Endothelial cell of umbilical vein (primary cell): ENCODE data around the gene TMEM51. TPM values are rescaled to one million over a fixed set of nuclear protein-coding genes. Genes with fewer than 3 reads are reported as not detected.

ENCODE experiments used
- BruUV-seq: library from RNA; stranded (reverse); fragments of 400-500 nt; replicated peaks from 2 replicates; lab custom pipeline; 2021; lab: Mats Ljungman, UMichigan
- CTCF ChIA-PET: fragments of 300-600, 350-600 bp; sonication (Branson Sonifier 250); formaldehyde crosslinking; loops from one replicate; lab custom pipeline; 2021; ENCODE audit warnings: antibody characterized with exemption, inconsistent platforms; lab: Charles Lee
- POLR2A ChIA-PET: fragments of 300-600, 350-600 bp; sonication (Branson Sonifier 250); formaldehyde crosslinking; loops from one replicate; lab custom pipeline; 2021; ENCODE audit warnings: antibody characterized with exemption, inconsistent platforms; lab: Charles Lee
- DNase-seq: peaks from one replicate; pipeline ENCODE4 v3.0.0-alpha.2; 2011; ENCODE audit warnings: low read depth, low spot score
- FAIRE-seq: peaks from 2 replicates; lab custom pipeline; 2011; peaks lifted over from hg19 to GRCh38; lab: Jason Lieb, UNC
- H2AFZ ChIP-seq: 2 replicates; pipeline ENCODE4 v1.6.0; 2012; ENCODE audit warnings: low read depth, low read length, control low read depth, inconsistent platforms
- H3K27ac ChIP-seq: 2 replicates; pipeline ENCODE4 v1.5.1; 2011; ENCODE audit warnings: low read depth, mild to moderate bottlenecking, control low read depth, low read length, moderate library complexity; ENCODE audit not compliant: insufficient read depth
- H3K27me3 ChIP-seq, 2 experiments: 2 replicates each; pipeline versions ENCODE4 v1.6.0 to v1.6.1; 2011; ENCODE audit warnings: low read length in 2 of 2, mixed read lengths in 1 of 2; ENCODE audit not compliant: control insufficient read depth in 2 of 2, insufficient read depth in 2 of 2
- H3K36me3 ChIP-seq, 2 experiments: 2 replicates in 1 of 2; 3 replicates in 1 of 2; pipeline ENCODE4 v1.5.1; 2011; ENCODE audit warnings: low read length in 2 of 2, mild to moderate bottlenecking in 1 of 2, moderate library complexity in 1 of 2; ENCODE audit not compliant: control insufficient read depth in 2 of 2, insufficient read depth in 2 of 2; ENCODE audit errors: extremely low read depth in 1 of 2
- H3K4me1 ChIP-seq: 3 replicates; pipeline ENCODE4 v1.5.1; 2011; ENCODE audit warnings: mild to moderate bottlenecking, low read length; ENCODE audit not compliant: control insufficient read depth, insufficient read depth; ENCODE audit errors: extremely low read depth
- H3K4me2 ChIP-seq: 2 replicates; pipeline ENCODE4 v1.6.1; 2011; ENCODE audit warnings: low read length, control low read depth, mixed read lengths; ENCODE audit not compliant: insufficient read depth
- H3K4me3 ChIP-seq, 3 experiments: fragments of 200-600 bp in 1 of 3; sonication (generic), shearing (Covaris generic) in 1 of 3; replicated peaks in 1 of 3; 2 replicates each; pipeline ENCODE4 v1.5.1; 2011 to 2016; ENCODE audit warnings: control low read depth in 3 of 3, low read length in 3 of 3, mild to moderate bottlenecking in 2 of 3, inconsistent platforms in 1 of 3, low read depth in 1 of 3, moderate library complexity in 1 of 3; ENCODE audit not compliant: insufficient read depth in 1 of 3
- H3K79me2 ChIP-seq: 2 replicates; pipeline ENCODE4 v1.6.0; 2012; ENCODE audit warnings: low read length, inconsistent platforms; ENCODE audit not compliant: control insufficient read depth, insufficient read depth
- H3K9ac ChIP-seq: replicated peaks from 2 replicates; pipeline ENCODE3; 2011; ENCODE audit warnings: low read length, control low read depth; ENCODE audit not compliant: insufficient read depth; ENCODE audit errors: extremely low read depth
- H3K9me1 ChIP-seq: replicated peaks from 3 replicates; pipeline ENCODE4 v1.6.0; 2011; ENCODE audit warnings: mild to moderate bottlenecking, low read length; ENCODE audit not compliant: control insufficient read depth, insufficient read depth; ENCODE audit errors: extremely low read depth
- H3K9me3 ChIP-seq: replicated peaks from 2 replicates; pipeline ENCODE4 v1.5.1; 2012; ENCODE audit warnings: low read length, inconsistent platforms; ENCODE audit not compliant: control insufficient read depth, insufficient read depth
- H4K20me1 ChIP-seq: replicated peaks from 2 replicates; pipeline ENCODE3; 2011; ENCODE audit warnings: mild to moderate bottlenecking, low read length; ENCODE audit not compliant: control insufficient read depth, insufficient read depth; ENCODE audit errors: extremely low read depth
- EZH2 ChIP-seq: IDR thresholded peaks from 2 replicates; pipeline ENCODE4 v1.6.1; 2012; ENCODE audit warnings: borderline replicate concordance, low read depth, mild to moderate bottlenecking, moderate library complexity, low read length, inconsistent platforms; ENCODE audit not compliant: severe bottlenecking
- FOS ChIP-seq: IDR thresholded peaks from 2 replicates; pipeline ENCODE4 v1.6.1; 2011; ENCODE audit warnings: mild to moderate bottlenecking, low read length, moderate library complexity, borderline replicate concordance; ENCODE audit not compliant: insufficient read depth
- GATA2 ChIP-seq: IDR thresholded peaks from 2 replicates; pipeline ENCODE4 v1.7.0; 2011; ENCODE audit warnings: low read depth, mild to moderate bottlenecking, moderate library complexity, mixed read lengths, low read length; ENCODE audit not compliant: insufficient read length, insufficient read depth
- JUN ChIP-seq: IDR thresholded peaks from 2 replicates; pipeline ENCODE4 v1.6.1; 2011; ENCODE audit warnings: borderline replicate concordance, low read depth; ENCODE audit not compliant: insufficient read length, insufficient read depth
- MAX ChIP-seq: IDR thresholded peaks from 2 replicates; pipeline ENCODE4 v1.6.1; 2011; ENCODE audit not compliant: insufficient read depth, insufficient read length
- MYC ChIP-seq: IDR thresholded peaks from one replicate; pipeline ENCODE4 v1.6.1; 2011; ENCODE audit warnings: mild to moderate bottlenecking, low read depth, low read length
- POLR2A ChIP-seq: IDR thresholded peaks from 2 replicates; pipeline ENCODE4 v1.6.1; 2012; ENCODE audit warnings: low read depth, mild to moderate bottlenecking, control low read depth, low read length
- POLR2AphosphoS5 ChIP-seq: IDR thresholded peaks from 2 replicates; pipeline ENCODE4 v1.6.1; 2012; ENCODE audit warnings: low read depth, mild to moderate bottlenecking, control low read depth, low read length, moderate library complexity; ENCODE audit not compliant: insufficient read depth
- dilution Hi-C: fragments of 300-500 bp; cut with MboI; formaldehyde crosslinking; loops from one replicate; pipeline ENCODE4 v1.15.0; 2019; ENCODE audit warnings: low sequenced_read_pairs; ENCODE audit not compliant: extremely low pct_ligation_motif_present
- intact Hi-C: fragments of 100-400 bp; cut with micrococcal nuclease; formaldehyde crosslinking; loops from one replicate; pipeline ENCODE4 v1.10.0; 2022
- polyA plus RNA-seq, 4 experiments: library from polyadenylated mRNA; depleted of rRNA in 3 of 4; stranded (reverse) in 3 of 4; unstranded in 1 of 4; fragments of >200 nt; gene quantifications; 2 replicates each; pipeline versions ENCODE4 v1.2.1 to v1.2.3, GENCODE V29; 2011 to 2012; ENCODE audit warnings: missing spikeins in 1 of 4
- total RNA-seq: library from RNA; stranded (reverse); gene quantifications from 2 replicates; pipeline ENCODE4 v1.2.3, GENCODE V29; 2021
- TF ChIP-seq, protein P1 (sequence below), 2 donors: IDR thresholded peaks; 1 replicate in 1 of 2; 2 replicates in 1 of 2; pipeline ENCODE4 v1.5.1; 2011; ENCODE audit warnings: low read length in 2 of 2, mild to moderate bottlenecking in 2 of 2, moderate library complexity in 2 of 2, control low read depth in 1 of 2, inconsistent platforms in 1 of 2, low read depth in 1 of 2; ENCODE audit not compliant: insufficient read depth in 1 of 2; ENCODE audit errors: extremely low read depth in 1 of 2

The TMEM51 gene
- total and polyA plus RNA-seq, 2 donors (not counting 3 experiments of a cell fraction or from before 2014, with no cell fraction given), result 13.7 to 13.9 TPM

- Histone ChIP-seq H3K79me2 (no peaks in the 10 kb centered on the region), H3K9me1 (no peaks in the 10 kb centered on the region), H3K9me3 (no peaks in the 10 kb centered on the region), H3K36me3 (no peaks in the 10 kb centered on the region), H4K20me1 (no peaks in the 10 kb centered on the region), H3K27ac (no peak overlapping the region), H3K4me1 (peaks cover 8% of the 10 kb centered on the region), H3K27me3 (peaks cover 9 to 14% of the 10 kb centered on the region in 2 experiments), H3K4me3 (no peak overlapping the region), H2AFZ (no peak overlapping the region), H3K9ac (no peak overlapping the region), H3K4me2 (no peak overlapping the region)
- POLR2A ChIA-PET, result no interaction called here
- TF ChIP-seq EZH2 (no peak), GATA2 (no peak), POLR2AphosphoS5 (no peak), MYC (no peak), FOS (no peak), POLR2A (no peak), JUN (no peak), MAX (no peak)
- TF ChIP-seq, protein P1, sequence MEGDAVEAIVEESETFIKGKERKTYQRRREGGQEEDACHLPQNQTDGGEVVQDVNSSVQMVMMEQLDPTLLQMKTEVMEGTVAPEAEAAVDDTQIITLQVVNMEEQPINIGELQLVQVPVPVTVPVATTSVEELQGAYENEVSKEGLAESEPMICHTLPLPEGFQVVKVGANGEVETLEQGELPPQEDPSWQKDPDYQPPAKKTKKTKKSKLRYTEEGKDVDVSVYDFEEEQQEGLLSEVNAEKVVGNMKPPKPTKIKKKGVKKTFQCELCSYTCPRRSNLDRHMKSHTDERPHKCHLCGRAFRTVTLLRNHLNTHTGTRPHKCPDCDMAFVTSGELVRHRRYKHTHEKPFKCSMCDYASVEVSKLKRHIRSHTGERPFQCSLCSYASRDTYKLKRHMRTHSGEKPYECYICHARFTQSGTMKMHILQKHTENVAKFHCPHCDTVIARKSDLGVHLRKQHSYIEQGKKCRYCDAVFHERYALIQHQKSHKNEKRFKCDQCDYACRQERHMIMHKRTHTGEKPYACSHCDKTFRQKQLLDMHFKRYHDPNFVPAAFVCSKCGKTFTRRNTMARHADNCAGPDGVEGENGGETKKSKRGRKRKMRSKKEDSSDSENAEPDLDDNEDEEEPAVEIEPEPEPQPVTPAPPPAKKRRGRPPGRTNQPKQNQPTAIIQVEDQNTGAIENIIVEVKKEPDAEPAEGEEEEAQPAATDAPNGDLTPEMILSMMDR (IDR thresholded peaks at IDR 0.05; ENCODE audit: extremely low read depth in 1 of 2, insufficient read depth in 1 of 2, low read depth in 1 of 2, low read length in 2 of 2), result no peak
- CTCF ChIA-PET, result interaction anchor here (1.0 to 7.2 kb wide), 3 partner anchors 20 to 124 kb away, joined by 3 to 77 read pairs (median 4); no protein-coding TSS in a partner anchor
- DNase-seq (no peak), FAIRE-seq (no peak)
- no TSS peak for BruUV-seq
- dilution Hi-C loops (no loop called here), intact Hi-C loops (no loop called here)
Measured at GRCh38 chr1:15148475-15148874, 5.1 kb upstream of the TMEM51 start.
